ENCODE measurements around the gene SKOR1. TPM values are rescaled to one million over a fixed set of nuclear protein-coding genes. Genes with fewer than 3 reads are reported as not detected.
A peak's percentile ranks its signal among the peaks of the same experiment; 100 is the strongest.

Gene SKOR1
- total RNA-seq, 4 donors from 2014 or later, result 0.27 to 0.79 TPM; not detected in 2

GRCh38 chr15:67834581-67835296, 9.4 kb downstream of the SKOR1 start:
- Histone ChIP-seq H3K4me1 (peaks cover 29 to 60% (median 51%) of the 10 kb centered on the region in 4 donors), H3K9me3 (no peaks in the 10 kb centered on the region), H3K36me3 (no peaks in the 10 kb centered on the region), H3K27me3 (peaks cover 65% of the 10 kb centered on the region), H3K4me3 (peak overlapping the region; percentile 4 to 41 (median 23)), H3K27ac (no peak overlapping the region)
- intact Hi-C loops (cut with DNase I; ENCODE audit: low total_unique reads), result loop anchor here (10.0 kb wide), 1 partner anchor 370 kb away; no protein-coding TSS in a partner anchor
- no peak for TF ChIP-seq POLR2AphosphoS5 (IDR thresholded peaks at IDR 0.05)
- no peak for TF ChIP-seq EP300 (IDR thresholded peaks at IDR 0.05; ENCODE audit: low read depth)
- TF ChIP-seq, protein P1, sequence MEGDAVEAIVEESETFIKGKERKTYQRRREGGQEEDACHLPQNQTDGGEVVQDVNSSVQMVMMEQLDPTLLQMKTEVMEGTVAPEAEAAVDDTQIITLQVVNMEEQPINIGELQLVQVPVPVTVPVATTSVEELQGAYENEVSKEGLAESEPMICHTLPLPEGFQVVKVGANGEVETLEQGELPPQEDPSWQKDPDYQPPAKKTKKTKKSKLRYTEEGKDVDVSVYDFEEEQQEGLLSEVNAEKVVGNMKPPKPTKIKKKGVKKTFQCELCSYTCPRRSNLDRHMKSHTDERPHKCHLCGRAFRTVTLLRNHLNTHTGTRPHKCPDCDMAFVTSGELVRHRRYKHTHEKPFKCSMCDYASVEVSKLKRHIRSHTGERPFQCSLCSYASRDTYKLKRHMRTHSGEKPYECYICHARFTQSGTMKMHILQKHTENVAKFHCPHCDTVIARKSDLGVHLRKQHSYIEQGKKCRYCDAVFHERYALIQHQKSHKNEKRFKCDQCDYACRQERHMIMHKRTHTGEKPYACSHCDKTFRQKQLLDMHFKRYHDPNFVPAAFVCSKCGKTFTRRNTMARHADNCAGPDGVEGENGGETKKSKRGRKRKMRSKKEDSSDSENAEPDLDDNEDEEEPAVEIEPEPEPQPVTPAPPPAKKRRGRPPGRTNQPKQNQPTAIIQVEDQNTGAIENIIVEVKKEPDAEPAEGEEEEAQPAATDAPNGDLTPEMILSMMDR (IDR thresholded peaks at IDR 0.05), result no peak
- no peak for TF ChIP-seq POLR2A (IDR thresholded peaks at IDR 0.05)
- DNase-seq, result peak; percentile 28
- 3% methylated on average over 49 of the region's 59 CpGs; no CpG with 5 or more reads in 1 of the 2 donors for WGBS, 2 donors (ENCODE audit: low coverage in 1 of 2)
- in situ Hi-C loops (cut with MboI; ENCODE audit: low pct_ligation_motif_present in 1 of 4, low pct_unique_long_range_greater_than_20kb in 1 of 4, low sequenced_read_pairs in 3 of 4), result loop anchor here (10.0 to 25.0 kb wide), 5 partner anchors 320 to 897 kb away; no protein-coding TSS in a partner anchor

DNA sequence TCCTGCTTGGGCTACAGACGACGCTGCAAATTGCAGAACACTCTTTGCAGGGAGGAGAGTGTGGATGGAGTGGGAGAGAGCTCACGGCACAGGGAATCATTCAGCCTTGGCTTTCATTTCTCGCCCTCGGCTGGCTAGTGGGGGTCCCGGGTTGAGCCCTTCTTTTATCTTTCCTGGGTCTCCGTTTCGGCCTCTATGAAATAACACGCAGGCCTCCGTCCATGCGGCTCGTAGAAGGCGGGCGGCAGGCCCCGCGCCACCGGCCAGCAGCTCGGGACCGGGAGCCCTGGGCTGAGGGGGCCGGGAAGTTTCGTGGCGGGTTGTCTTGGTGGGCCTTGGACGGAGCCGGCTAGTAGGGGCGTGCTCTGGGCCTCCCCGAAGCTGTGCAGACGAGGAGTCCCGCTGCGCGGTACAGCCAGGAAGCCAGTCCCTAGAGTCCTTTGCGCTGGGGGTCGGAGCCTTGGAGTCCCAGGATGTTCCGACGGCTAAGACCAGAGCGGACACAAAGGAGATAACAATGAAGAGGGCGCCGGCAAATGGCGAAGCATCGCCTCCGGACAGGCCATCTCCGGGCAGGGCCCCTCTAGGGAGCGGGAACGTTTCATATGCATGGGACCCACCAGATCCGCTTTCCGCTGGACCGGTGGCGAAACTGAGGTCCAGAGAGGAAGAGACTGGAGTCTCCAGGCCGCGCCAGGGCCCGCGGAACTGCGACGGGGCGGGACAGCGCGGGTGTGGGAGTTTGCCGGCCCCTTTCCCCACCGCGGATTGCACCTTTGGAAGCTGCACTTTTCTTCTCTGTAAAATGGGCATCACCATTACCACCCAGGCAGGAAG, 10.2 kb downstream of the SKOR1 start:
- no peak for DNase-seq
- TF ChIP-seq, protein P1 (IDR thresholded peaks at IDR 0.05), result no peak
- TF ChIP-seq POLR2AphosphoS5 (IDR thresholded peaks at IDR 0.05), result no peak
- no peak for TF ChIP-seq POLR2A (IDR thresholded peaks at IDR 0.05)
- TF ChIP-seq EP300 (IDR thresholded peaks at IDR 0.05; ENCODE audit: low read depth), result no peak
- intact Hi-C loops (cut with DNase I; ENCODE audit: low total_unique reads) (loop anchor here (10.0 kb wide), 1 partner anchor 371 kb away; no protein-coding TSS in a partner anchor), in situ Hi-C loops (cut with MboI; ENCODE audit: low pct_ligation_motif_present in 1 of 4, low pct_unique_long_range_greater_than_20kb in 1 of 4, low sequenced_read_pairs in 3 of 4) (loop anchor here (10.0 to 25.0 kb wide), 5 partner anchors 321 to 898 kb away; no protein-coding TSS in a partner anchor)
- peaks cover 29 to 58% (median 50%) of the 10 kb centered on the region in 4 donors for H3K4me1 ChIP-seq
- WGBS, 2 donors (ENCODE audit: low coverage in 1 of 2), result 14% methylated on average over 58 of the region's 59 CpGs; no CpG with 5 or more reads in 1 of the 2 donors
- no peaks in the 10 kb centered on the region for H3K36me3 ChIP-seq
- H3K27me3 ChIP-seq, result peaks cover 58% of the 10 kb centered on the region
- H3K27ac ChIP-seq, result no peak overlapping the region
- H3K4me3 ChIP-seq, result peak overlapping the region; percentile 5 to 41 (median 23)
- no peaks in the 10 kb centered on the region for H3K9me3 ChIP-seq

GRCh38 chr15:67836134-67836455, 10.8 kb downstream of the SKOR1 start:
- peaks cover 52% of the 10 kb centered on the region for H3K27me3 ChIP-seq
- WGBS, 2 donors (ENCODE audit: low coverage in 1 of 2), result 0 to 13% methylated on average over 3 to 16 of the region's 16 CpGs

More at GRCh38 chr15:67836134-67836455, 10.8 kb downstream of the SKOR1 start:
- no peak for DNase-seq
- Histone ChIP-seq H3K4me3 (peak overlapping the region; percentile 5 to 41 (median 23)), H3K9me3 (no peaks in the 10 kb centered on the region), H3K4me1 (peaks cover 29 to 59% (median 51%) of the 10 kb centered on the region in 4 donors), H3K27ac (no peak overlapping the region), H3K36me3 (no peaks in the 10 kb centered on the region)
- in situ Hi-C loops (cut with MboI; ENCODE audit: low pct_ligation_motif_present in 1 of 4, low pct_unique_long_range_greater_than_20kb in 1 of 4, low sequenced_read_pairs in 3 of 4) (loop anchor here (10.0 to 25.0 kb wide), 5 partner anchors 321 to 899 kb away; no protein-coding TSS in a partner anchor), intact Hi-C loops (cut with DNase I; ENCODE audit: low total_unique reads) (loop anchor here (10.0 kb wide), 1 partner anchor 371 kb away; no protein-coding TSS in a partner anchor)
- TF ChIP-seq EP300 (IDR thresholded peaks at IDR 0.05; ENCODE audit: low read depth), result no peak
- no peak for TF ChIP-seq POLR2A (IDR thresholded peaks at IDR 0.05)
- no peak for TF ChIP-seq POLR2AphosphoS5 (IDR thresholded peaks at IDR 0.05)
- TF ChIP-seq, protein P1 (IDR thresholded peaks at IDR 0.05), result no peak

Data from transverse colon (tissue), 4 donors.